Tibial nerve (tissue), 4 donors: ENCODE results near the gene CEP170B. TPM values are rescaled to one million over a fixed set of nuclear protein-coding genes. Genes with fewer than 3 reads are reported as not detected.
A peak's percentile ranks its signal among the peaks of the same experiment; 100 is the strongest.
"Not testable (repeated sequence)": the region's sequence is repeated elsewhere in the genome, so short reads cannot be mapped to it uniquely, and the experiment has no call there.

ENCODE experiments used
- DNase-seq, 2 donors: peaks; one replicate each; pipeline ENCODE4 v3.0.0-alpha.2; 2019; ENCODE audit warnings: low spot score in 2 of 2
- H3K27ac ChIP-seq, 4 donors: fragments of 200-600 bp; sonication (generic) in 3 of 4; one replicate each; pipeline ENCODE4 v1.5.1; 2017 to 2019; ENCODE audit warnings: mild to moderate bottlenecking in 1 of 4
- H3K27me3 ChIP-seq, 2 donors: fragments of 200-600 bp; sonication (generic) in 1 of 2; one replicate each; pipeline versions ENCODE4 v1.5.1 to v1.6.0; 2017 to 2019
- H3K36me3 ChIP-seq, 3 donors: fragments of 200-600 bp; sonication (generic); one replicate each; pipeline ENCODE4 v1.5.1; 2018 to 2019
- H3K4me1 ChIP-seq, 4 donors: fragments of 200-600 bp; sonication (generic) in 3 of 4; one replicate each; pipeline ENCODE4 v1.5.1; 2017 to 2019
- H3K4me3 ChIP-seq, 4 donors: fragments of 200-600 bp; sonication (generic) in 3 of 4; one replicate each; pipeline ENCODE4 v1.5.1; 2017 to 2019; ENCODE audit warnings: mild to moderate bottlenecking in 1 of 4, moderate library complexity in 1 of 4
- H3K9me3 ChIP-seq, 4 donors: fragments of 200-600 bp; sonication (generic) in 3 of 4; one replicate each; pipeline ENCODE4 v1.5.1; 2017 to 2019
- CTCF ChIP-seq, 5 experiments: fragments of 200-600 bp in 3 of 5; fragments of 450-650 bp in 2 of 5; sonication (generic) in 3 of 5; IDR thresholded peaks; one replicate each; pipeline ENCODE4 v1.5.1; 2016 to 2019; ENCODE audit warnings: antibody characterized with exemption in 5 of 5, mild to moderate bottlenecking in 3 of 5, moderate library complexity in 2 of 5
- EP300 ChIP-seq, 2 donors: sonication (generic); formaldehyde crosslinking; IDR thresholded peaks; one replicate each; pipeline ENCODE4 v1.6.1; 2017; ENCODE audit warnings: antibody characterized with exemption in 2 of 2, mild to moderate bottlenecking in 1 of 2
- POLR2A ChIP-seq, 2 donors: fragments of 450-650 bp; IDR thresholded peaks; one replicate each; pipeline ENCODE4 v1.6.1; 2017; ENCODE audit warnings: antibody characterized with exemption in 2 of 2, mild to moderate bottlenecking in 2 of 2, moderate library complexity in 2 of 2
- WGBS, 2 donors: methylation state at CpG; one replicate each; pipeline ENCODE4 v1.1.5; 2018; 5-methylcytosine and 5-hydroxymethylcytosine counted together
- total RNA-seq, 4 donors: library from RNA; depleted of rRNA; stranded (reverse); fragments of >200 nt; gene quantifications; one replicate each; pipeline ENCODE4 v1.1.0, GENCODE V29; 2016

CEP170B gene
- total RNA-seq, 4 donors from 2014 or later, result 10.1 to 36.3 (median 13.0) TPM

- Histone ChIP-seq H3K27ac (no peak overlapping the region), H3K4me3 (no peak overlapping the region), H3K4me1 (no peaks in the 10 kb centered on the region), H3K36me3 (peaks cover 0 to 55% (median 0%) of the 10 kb centered on the region in 3 donors), H3K9me3 (no peaks in the 10 kb centered on the region), H3K27me3 (no peaks in the 10 kb centered on the region)
- no peak for TF ChIP-seq EP300 (IDR thresholded peaks at IDR 0.05)
- no peak for TF ChIP-seq POLR2A (IDR thresholded peaks at IDR 0.05)
- no peak for TF ChIP-seq CTCF (IDR thresholded peaks at IDR 0.05)
- WGBS, 2 donors, result 78 to 91% methylated on average over 10 to 15 of the region's 16 CpGs
- DNase-seq, result peak in 1 of 2 donors; percentile 6
These were observed 77.5 kb downstream of the CEP170B start for GRCh38 chr14:104942586-104942985.

DNA sequence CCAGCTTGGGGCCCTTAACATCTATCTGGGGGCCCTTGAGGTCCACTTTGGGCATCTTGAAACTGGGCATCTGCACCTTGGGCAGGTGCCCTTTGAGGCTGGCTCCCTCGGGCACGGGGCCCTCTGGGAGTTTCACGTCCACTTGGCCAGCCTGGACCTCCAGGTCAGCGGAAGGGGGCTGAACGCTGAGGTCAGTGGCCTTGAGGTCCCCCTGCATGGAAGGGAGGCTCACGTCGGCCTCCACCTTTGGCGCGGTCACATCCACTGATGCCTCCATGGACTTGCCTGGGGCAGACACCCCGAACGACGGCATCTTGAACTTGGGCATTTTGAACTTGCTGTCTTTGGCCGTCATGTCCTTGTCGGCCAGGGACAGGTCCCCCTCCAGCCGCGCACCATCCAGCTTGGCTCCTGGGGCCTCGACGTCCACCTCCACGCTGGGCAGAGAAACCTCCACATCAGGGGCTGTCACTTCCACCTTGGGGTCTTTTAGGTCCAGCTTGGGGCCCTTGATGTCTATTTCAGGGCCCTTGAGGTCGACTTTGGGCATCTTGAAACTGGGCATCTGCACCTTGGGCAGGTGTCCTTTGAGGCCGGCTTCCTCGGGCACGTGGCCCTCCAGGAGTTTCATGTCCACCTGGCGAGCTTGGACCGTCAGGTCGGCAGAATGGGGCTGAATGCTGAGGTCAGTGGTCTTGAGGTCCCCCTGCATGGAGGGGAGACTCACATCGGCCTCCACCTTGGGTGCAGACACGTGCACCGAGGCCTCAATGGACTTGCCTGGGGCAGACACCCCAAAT is 78.3 kb downstream of the CEP170B start:
- not testable (repeated sequence) for H3K27me3 ChIP-seq, H3K27ac ChIP-seq, H3K4me3 ChIP-seq, H3K4me1 ChIP-seq, H3K9me3 ChIP-seq
- peak in 1 of 2 donors; percentile 4 for DNase-seq
- 87 to 92% methylated on average over 27 to 28 of the region's 29 CpGs for WGBS, 2 donors
- peaks cover 0 to 62% (median 0%) of the 10 kb centered on the region in 3 donors for H3K36me3 ChIP-seq

- H3K4me1 ChIP-seq, DNase-seq, H3K27ac ChIP-seq, H3K4me3 ChIP-seq, H3K27me3 ChIP-seq, H3K9me3 ChIP-seq: not testable (repeated sequence)
- H3K36me3 ChIP-seq, result peaks cover 0 to 66% (median 0%) of the 10 kb centered on the region in 3 donors
- 78 to 100% methylated on average over 2 to 6 of the region's 6 CpGs for WGBS, 2 donors
These were observed 78.9 kb downstream of the CEP170B start for GRCh38 chr14:104944016-104944308.

DNA sequence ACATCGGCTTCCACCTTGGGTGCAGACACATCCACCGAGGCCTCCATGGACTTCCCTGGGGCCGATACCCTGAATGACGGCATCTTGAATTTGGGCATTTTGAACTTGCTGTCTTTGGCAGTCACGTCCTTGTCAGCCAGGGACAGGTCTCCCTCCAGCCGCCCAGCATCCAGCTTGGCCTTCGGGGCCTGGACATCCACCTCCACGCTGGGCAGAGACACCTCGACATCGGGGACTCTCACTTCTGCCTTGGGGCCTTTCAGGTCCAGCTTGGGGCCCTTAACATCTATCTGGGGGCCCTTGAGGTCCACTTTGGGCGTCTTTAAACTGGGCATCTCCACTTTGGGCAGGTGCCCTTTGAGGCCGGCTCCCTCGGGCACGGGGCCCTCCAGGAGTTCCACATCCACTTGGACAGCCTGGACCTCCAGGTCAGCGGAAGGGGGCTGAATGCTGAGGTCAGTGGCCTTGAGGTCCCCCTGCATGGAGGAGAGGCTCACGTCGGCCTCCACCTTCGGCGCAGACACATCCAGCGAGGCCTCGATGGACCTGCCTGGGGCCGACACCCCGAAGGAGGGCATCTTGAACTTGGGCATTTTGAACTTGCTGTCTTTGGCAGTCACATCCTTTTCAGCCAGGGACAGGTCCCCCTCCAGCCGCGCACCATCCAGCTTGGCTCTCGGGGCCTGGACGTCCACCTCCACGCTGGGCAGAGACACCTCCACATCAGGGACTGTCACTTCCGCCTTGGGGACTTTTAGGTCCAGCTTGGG is 79.6 kb downstream of the CEP170B start:
- not testable (repeated sequence) for H3K27ac ChIP-seq, H3K9me3 ChIP-seq, H3K4me1 ChIP-seq, H3K4me3 ChIP-seq, H3K27me3 ChIP-seq, DNase-seq
- WGBS, 2 donors, result 83 to 91% methylated on average over 20 to 28 of the region's 29 CpGs
- H3K36me3 ChIP-seq, result peaks cover 0 to 66% (median 0%) of the 10 kb centered on the region in 3 donors

DNA sequence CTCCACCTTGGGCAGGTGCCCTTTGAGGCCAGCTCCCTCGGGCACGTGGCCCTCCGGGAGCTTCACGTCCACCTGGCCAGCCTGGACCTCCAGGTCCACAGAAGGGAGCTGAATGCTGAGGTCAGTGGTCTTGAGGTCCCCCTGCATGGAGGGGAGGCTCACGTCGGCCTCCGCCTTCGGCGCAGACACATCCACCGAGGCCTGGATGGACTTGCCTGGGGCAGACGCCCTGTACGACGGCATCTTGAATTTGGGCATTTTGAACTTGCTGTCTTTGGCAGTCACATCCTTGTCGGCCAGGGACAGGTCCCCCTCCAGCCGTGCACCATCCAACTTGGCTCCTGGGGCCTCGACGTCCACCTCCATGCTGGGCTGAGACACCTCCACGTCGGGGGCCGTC is 80.2 kb downstream of the CEP170B start:
- DNase-seq, H3K4me1 ChIP-seq, H3K27me3 ChIP-seq, H3K27ac ChIP-seq, H3K4me3 ChIP-seq, H3K9me3 ChIP-seq: not testable (repeated sequence)
- H3K36me3 ChIP-seq, result peaks cover 0 to 68% (median 0%) of the 10 kb centered on the region in 3 donors
- WGBS, 2 donors, result 87 to 88% methylated on average over 5 to 20 of the region's 20 CpGs

Other genes starting within 250 kb of the CEP170B start
- 100 to 1,000 TPM; 217 to 256 (median 239) TPM for gene INF2, start 175.7 kb upstream of the CEP170B start, total RNA-seq
- gene ADSS1, start 141.0 kb upstream of the CEP170B start, total RNA-seq, result 10 to 100 TPM in 1 of 4 donors, 1 to 10 TPM in 3; 4.8 to 11.4 (median 6.3) TPM
- gene SIVA1, start 112.1 kb upstream of the CEP170B start, total RNA-seq, result 100 to 1,000 TPM; 260 to 422 (median 378) TPM
- 100 to 1,000 TPM; 130 to 199 (median 144) TPM for gene AKT1, start 69.5 kb upstream of the CEP170B start, total RNA-seq
- 10 to 100 TPM in 1 of 4 donors, 1 to 10 TPM in 3; 5.9 to 12.3 (median 6.7) TPM for gene ZBTB42, start 64.2 kb upstream of the CEP170B start, total RNA-seq
- gene PLD4, start 59.6 kb downstream of the CEP170B start, total RNA-seq, result 1 to 10 TPM in 1 of 4 donors, not detected in 3; 2.4 TPM
- 100 to 1,000 TPM in 3 of 4 donors, 10 to 100 TPM in 1; 31.2 to 152 (median 118) TPM for gene AHNAK2, start 113.1 kb downstream of the CEP170B start, total RNA-seq
- gene CLBA1, start 120.5 kb downstream of the CEP170B start, total RNA-seq, result 10 to 100 TPM; 10.1 to 21.0 (median 12.8) TPM
- 1 to 10 TPM; 5.7 to 8.5 (median 6.7) TPM for gene CDCA4, start 155.8 kb downstream of the CEP170B start, total RNA-seq
- 1 to 10 TPM; 1.5 to 7.7 (median 5.4) TPM for gene GPR132, start 200.2 kb downstream of the CEP170B start, total RNA-seq